ENCODE measurements around the gene SERHL2. TPM values are rescaled to one million over a fixed set of nuclear protein-coding genes. Genes with fewer than 3 reads are reported as not detected.

SERHL2 gene
- total RNA-seq, 2 experiments from 2014 or later: 0.69 TPM; not detected in 1

- Histone ChIP-seq H3K27ac (ENCODE audit: low read depth in 1 of 2, low read length in 2 of 2) (no peak overlapping the region), H3K36me3 (ENCODE audit: insufficient read depth, low read length) (peaks cover 34% of the 10 kb centered on the region), H3K9me3 (ENCODE audit: control insufficient read depth in 1 of 2, insufficient read depth in 1 of 2, low read length in 2 of 2) (no peaks in the 10 kb centered on the region), H3K4me1 (ENCODE audit: insufficient read depth, low read length) (peaks cover 4% of the 10 kb centered on the region), H3K4me3 (ENCODE audit: low read length) (no peak overlapping the region), H3K27me3 (ENCODE audit: control insufficient read depth in 1 of 2, insufficient read depth in 2 of 2, low read length in 2 of 2) (no peaks in the 10 kb centered on the region)
- peak overlapping the region; percentile 55 for H3K27ac Mint-ChIP-seq
- H3K36me3 Mint-ChIP-seq (ENCODE audit: low read depth): peaks cover 35% of the 10 kb centered on the region
- H3K4me1 Mint-ChIP-seq (ENCODE audit: low read depth): peaks cover 6% of the 10 kb centered on the region
- H3K27me3 Mint-ChIP-seq: no peaks in the 10 kb centered on the region
- intact Hi-C loops (cut with DNase I, micrococcal nuclease): no loop called here
- no peak overlapping the region for H3K4me3 Mint-ChIP-seq
- DNase-seq (peak in 1 of 14 experiments; percentile 29), ATAC-seq (ENCODE audit: poor library complexity) (no peak)
- CTCF ChIA-PET: no interaction called here
- TF ChIP-seq, protein P1, sequence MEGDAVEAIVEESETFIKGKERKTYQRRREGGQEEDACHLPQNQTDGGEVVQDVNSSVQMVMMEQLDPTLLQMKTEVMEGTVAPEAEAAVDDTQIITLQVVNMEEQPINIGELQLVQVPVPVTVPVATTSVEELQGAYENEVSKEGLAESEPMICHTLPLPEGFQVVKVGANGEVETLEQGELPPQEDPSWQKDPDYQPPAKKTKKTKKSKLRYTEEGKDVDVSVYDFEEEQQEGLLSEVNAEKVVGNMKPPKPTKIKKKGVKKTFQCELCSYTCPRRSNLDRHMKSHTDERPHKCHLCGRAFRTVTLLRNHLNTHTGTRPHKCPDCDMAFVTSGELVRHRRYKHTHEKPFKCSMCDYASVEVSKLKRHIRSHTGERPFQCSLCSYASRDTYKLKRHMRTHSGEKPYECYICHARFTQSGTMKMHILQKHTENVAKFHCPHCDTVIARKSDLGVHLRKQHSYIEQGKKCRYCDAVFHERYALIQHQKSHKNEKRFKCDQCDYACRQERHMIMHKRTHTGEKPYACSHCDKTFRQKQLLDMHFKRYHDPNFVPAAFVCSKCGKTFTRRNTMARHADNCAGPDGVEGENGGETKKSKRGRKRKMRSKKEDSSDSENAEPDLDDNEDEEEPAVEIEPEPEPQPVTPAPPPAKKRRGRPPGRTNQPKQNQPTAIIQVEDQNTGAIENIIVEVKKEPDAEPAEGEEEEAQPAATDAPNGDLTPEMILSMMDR (IDR thresholded peaks at IDR 0.05): no peak
- POLR2A ChIA-PET: no interaction called here
- H3K9me3 Mint-ChIP-seq: no peaks in the 10 kb centered on the region
Observed at GRCh38 chr22:42622061-42622710, 68.4 kb downstream of the SERHL2 start.

- TF ChIP-seq, protein P1 (IDR thresholded peaks at IDR 0.05): no peak
- intact Hi-C loops (cut with DNase I, micrococcal nuclease): no loop called here
- Histone ChIP-seq H3K9me3 (ENCODE audit: control insufficient read depth in 1 of 2, insufficient read depth in 1 of 2, low read length in 2 of 2) (no peaks in the 10 kb centered on the region), H3K4me3 (ENCODE audit: low read length) (no peak overlapping the region), H3K27ac (ENCODE audit: low read depth in 1 of 2, low read length in 2 of 2) (no peak overlapping the region), H3K4me1 (ENCODE audit: insufficient read depth, low read length) (peaks cover 3% of the 10 kb centered on the region), H3K27me3 (ENCODE audit: control insufficient read depth in 1 of 2, insufficient read depth in 2 of 2, low read length in 2 of 2) (no peaks in the 10 kb centered on the region), H3K36me3 (ENCODE audit: insufficient read depth, low read length) (peaks cover 45% of the 10 kb centered on the region)
- H3K27ac Mint-ChIP-seq: no peak overlapping the region
- no peak for ATAC-seq (ENCODE audit: poor library complexity)
- no peak overlapping the region for H3K4me3 Mint-ChIP-seq
- no peaks in the 10 kb centered on the region for H3K27me3 Mint-ChIP-seq
- DNase-seq: peak in 1 of 14 experiments; percentile 38
- no peaks in the 10 kb centered on the region for H3K9me3 Mint-ChIP-seq
- H3K36me3 Mint-ChIP-seq (ENCODE audit: low read depth): peaks cover 38% of the 10 kb centered on the region
- ChIA-PET POLR2A (interaction anchor here (1.5 kb wide), 1 partner anchor 8 kb away, joined by 5 read pairs; the partner anchor contains the start of gene POLDIP3), CTCF (no interaction called here)
- peaks cover 6% of the 10 kb centered on the region for H3K4me1 Mint-ChIP-seq (ENCODE audit: low read depth)
Observed at GRCh38 chr22:42623301-42623751, 69.6 kb downstream of the SERHL2 start.

Other genes with a start within 250 kb of the SERHL2 start
- gene NFAM1, start 121.6 kb upstream of the SERHL2 start, total RNA-seq: under 1 TPM; 0.34 to 0.38 TPM
- 10 to 100 TPM; 45.4 to 48.3 TPM for gene RRP7A, start 34.2 kb upstream of the SERHL2 start, total RNA-seq
- gene POLDIP3, start 60.9 kb downstream of the SERHL2 start, total RNA-seq: 10 to 100 TPM; 77.7 to 80.7 TPM
- gene ATP5MGL, start 86.6 kb downstream of the SERHL2 start, total RNA-seq: 1 to 10 TPM; 4.3 to 5.3 TPM
- gene CYB5R3, start 95.4 kb downstream of the SERHL2 start, total RNA-seq: 10 to 100 TPM; 39.8 to 41.2 TPM
- gene A4GALT, start 166.9 kb downstream of the SERHL2 start, total RNA-seq: not detected

All from CD4-positive, alpha-beta T cell (primary cell).